Stimulated activated CD4-positive, alpha-beta T cell treated with anti-CD3 and anti-CD28 coated beads, Interleukin-4, amount 100 ng/mL, for 1 hour (primary cell): ENCODE measurements around the gene SRRM1.
A peak's percentile ranks its signal among the peaks of the same experiment; 100 is the strongest.

Experiments used
- DNase-seq: peaks from one replicate; pipeline ENCODE4 v3.0.0-alpha.2; 2020

SRRM1 gene, protein sequence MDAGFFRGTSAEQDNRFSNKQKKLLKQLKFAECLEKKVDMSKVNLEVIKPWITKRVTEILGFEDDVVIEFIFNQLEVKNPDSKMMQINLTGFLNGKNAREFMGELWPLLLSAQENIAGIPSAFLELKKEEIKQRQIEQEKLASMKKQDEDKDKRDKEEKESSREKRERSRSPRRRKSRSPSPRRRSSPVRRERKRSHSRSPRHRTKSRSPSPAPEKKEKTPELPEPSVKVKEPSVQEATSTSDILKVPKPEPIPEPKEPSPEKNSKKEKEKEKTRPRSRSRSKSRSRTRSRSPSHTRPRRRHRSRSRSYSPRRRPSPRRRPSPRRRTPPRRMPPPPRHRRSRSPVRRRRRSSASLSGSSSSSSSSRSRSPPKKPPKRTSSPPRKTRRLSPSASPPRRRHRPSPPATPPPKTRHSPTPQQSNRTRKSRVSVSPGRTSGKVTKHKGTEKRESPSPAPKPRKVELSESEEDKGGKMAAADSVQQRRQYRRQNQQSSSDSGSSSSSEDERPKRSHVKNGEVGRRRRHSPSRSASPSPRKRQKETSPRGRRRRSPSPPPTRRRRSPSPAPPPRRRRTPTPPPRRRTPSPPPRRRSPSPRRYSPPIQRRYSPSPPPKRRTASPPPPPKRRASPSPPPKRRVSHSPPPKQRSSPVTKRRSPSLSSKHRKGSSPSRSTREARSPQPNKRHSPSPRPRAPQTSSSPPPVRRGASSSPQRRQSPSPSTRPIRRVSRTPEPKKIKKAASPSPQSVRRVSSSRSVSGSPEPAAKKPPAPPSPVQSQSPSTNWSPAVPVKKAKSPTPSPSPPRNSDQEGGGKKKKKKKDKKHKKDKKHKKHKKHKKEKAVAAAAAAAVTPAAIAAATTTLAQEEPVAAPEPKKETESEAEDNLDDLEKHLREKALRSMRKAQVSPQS

DNA sequence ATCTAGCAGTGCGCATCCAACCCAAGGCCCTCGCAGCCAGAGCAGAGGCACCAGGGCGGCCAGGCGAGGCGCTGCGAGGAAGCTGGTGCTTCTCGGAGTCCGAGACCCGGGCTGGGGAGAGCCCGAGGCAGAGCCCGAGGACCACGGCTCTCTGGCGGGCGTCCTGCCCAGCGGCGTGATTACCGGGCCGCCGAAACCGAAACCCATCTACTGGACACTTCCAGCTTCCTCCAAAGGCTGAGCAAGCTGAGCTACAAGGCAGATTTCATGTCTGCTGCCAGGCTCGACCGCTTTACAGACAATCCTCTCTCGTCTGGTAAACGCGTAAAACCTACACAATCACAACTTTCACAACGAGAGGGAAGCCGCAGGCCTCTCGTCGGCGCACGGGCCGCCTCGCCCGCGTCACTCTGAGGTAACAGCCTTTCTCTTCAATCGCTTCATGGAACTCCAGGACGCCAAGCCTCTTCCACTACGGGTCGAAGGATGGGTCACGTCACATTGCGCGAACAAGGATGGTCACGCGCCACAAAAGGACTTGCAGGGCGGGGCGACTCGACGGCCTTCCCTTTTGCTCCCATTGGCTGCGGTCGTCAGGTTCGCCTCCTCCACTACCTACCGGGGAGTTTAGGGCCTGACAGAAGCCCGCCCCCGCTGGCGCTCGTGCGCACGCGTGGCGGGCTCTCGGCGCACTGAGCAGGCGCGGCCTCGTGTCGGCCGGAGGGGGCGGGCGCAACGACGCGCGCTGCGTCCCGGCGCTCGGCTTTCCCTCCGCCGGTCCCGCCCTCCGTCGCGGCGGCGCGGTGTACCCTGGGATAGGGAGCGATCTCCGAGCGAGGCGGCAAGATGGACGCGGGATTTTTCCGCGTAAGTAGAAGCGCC, at the start of gene SRRM1:
SRRM1 (plus strand) TSS at position 822 of the 882 bp plus-strand sequence; CDS start at position 847, 25 bp downstream.
- DNase-seq, result peak; percentile 96

DNA sequence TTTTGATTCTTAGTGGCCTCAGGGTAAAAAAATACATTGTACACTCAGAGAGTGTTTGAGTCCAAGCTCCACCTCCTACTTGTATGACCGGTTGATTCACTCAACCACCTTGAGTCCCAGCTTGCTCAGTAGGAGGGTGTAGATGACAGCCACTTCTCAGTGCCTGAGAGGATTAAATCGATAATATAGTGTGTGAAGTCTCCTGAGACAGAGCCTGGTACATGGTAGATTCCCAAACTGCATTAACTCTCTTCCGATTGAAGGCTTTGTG, 48.8 kb upstream of the SRRM1 start:
- DNase-seq, result no peak

DNA sequence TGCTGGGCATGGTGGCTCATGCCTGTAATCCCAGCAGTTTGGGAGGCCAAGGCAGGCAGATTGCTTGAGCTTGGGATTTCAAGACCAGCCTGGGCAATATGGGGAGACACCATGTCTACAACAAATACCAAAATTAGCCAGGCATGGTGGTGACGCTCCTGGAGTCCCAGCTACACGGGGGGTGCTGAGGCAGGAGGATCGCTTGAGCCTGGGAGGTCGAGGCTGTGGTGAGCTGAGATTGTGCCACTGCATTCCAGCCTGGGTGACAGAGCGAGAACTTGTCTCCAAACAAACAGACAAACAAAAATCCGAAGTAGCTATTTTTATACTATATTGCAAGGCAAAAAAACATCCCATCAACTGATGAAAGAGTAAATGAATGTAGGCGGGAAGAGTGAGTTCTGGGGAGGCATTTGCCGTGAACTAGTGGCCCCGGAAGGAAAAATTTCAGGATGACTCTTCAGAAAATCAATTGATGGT, 46.7 kb upstream of the SRRM1 start:
- no peak for DNase-seq

DNA sequence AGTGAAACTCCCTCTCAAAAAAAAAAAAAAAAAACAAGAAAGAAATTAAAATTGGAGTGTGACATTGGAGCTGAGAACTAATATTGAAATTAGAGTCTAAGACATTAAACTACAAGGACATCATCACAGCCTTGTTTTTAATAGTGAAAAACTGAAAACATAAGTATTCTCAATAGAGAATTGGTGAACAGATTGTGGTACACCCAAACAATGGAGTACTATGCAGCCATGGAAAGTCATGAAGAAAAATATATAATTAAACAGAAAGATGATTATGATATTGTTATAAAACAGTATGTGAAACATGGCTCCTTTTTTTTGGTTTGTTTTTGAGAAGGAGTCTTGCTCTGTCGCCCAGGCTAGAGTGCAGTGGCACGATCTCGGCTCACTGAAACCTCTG, 43.8 kb upstream of the SRRM1 start:
- DNase-seq, result no peak

DNA sequence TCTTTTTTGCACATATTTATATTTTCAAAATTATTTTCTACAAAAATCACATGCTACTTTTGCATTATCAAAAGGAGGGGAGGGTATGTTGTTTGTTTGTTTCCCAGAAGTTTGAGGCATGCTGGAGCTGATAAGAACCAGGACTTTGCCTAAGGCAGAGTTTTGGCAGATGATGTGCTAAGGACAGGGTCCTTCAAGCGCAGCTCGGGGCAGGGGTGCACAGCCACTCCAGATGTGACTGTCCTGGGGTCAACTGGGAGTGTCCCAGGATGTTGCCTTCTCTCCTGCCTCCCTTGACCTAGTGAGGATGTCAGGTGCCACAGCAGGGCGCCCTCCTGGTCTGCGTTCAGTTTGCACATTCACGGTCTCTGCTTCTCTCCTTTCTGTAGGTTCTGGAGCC, 42.6 kb upstream of the SRRM1 start:
- DNase-seq, result no peak

DNA sequence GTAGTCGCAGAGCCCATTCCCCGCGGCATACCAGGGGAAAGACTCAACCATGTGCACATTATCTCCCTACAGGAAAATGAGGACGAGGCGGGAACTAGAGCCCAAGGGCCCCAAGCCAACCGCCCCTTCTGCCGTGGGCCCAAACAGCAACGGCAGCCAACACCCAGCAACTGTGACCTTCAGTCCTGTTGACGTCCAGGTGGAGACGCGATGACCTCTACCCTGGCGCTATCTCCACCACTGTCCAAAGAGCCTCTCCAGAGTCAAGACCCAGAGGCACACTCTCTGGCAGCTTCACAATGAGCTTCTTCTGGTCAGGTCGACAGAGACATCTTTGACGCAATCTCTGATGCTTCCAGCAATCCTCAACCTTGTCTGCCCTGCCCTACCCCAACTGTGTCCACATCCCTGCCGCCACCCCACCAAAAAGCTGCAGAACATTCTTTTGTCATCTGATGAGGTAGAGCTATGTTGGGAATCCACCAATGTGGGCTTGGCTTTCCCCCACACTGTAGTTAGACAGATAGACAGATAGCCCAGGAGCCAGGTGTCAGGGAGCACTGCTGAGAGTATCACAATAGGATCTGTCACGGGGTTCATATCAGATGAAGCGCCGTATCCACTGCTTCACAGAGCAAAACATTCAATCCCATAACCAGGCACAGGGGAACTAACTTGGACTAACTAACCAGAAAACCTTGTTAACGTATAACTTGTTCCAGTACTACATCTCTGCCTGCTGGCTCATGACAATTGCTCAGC, 37.4 kb upstream of the SRRM1 start:
- DNase-seq, result no peak

DNA sequence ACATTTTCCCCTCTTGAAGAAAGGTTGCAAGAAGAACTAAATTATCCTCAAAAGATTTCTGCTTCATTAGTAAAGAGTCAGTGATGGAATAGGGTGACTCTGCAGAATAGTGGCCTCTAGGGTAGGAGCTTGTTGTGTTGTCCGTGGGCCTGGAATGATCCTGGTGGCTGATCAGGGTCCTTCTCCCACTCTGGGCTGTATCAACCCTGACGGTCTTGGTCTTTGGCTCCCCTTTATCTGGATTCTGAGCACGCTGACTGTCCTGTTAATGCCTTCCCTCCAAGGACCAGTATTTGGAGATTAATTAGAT, 36.9 kb upstream of the SRRM1 start:
- DNase-seq, result no peak

DNA sequence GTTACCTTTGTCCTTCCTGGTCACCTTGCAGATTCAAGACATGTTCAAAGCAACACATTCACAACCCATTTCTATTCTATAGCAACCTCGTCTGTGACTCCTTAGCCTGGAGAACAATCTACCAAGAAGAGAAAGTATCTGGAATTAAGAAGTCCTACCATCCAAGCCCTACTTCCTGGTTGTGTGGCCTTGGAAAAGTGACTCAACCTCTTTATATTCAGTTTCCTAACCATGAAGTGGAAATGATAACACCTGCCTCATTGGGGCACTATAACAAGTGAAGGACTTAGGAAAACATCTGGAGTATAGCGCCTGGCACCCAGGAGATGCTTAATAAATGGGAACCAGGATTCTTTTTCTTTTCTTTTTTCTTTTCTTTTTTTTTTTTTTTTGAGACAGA, 36.5 kb upstream of the SRRM1 start:
- no peak for DNase-seq

DNA sequence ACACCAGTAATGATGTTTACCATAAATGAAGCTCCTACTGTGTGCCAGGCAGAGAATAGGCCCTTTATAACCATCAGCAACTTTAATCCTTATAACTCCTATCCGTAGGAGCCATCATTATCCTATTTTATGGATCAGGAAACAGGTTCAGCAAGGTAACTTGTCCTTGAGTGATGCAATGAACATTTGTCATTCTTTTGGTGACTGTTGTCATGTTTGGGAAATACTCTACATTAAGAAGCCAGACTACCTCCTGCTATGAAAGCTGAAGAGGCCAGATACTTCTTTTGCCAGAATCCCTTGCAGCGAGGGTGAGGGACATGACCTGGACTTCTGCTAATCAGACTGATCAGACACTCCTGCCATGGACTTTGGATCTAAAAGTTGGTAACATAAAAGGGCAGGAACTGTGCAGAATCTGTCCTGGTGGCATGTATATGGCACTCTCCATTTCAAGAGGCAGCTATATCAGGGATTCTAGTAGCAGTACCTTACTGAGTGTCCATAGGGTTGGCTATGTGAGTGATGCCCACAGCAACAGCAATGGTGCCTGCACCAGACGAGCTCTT, 33.1 kb upstream of the SRRM1 start:
- DNase-seq, result no peak

DNA sequence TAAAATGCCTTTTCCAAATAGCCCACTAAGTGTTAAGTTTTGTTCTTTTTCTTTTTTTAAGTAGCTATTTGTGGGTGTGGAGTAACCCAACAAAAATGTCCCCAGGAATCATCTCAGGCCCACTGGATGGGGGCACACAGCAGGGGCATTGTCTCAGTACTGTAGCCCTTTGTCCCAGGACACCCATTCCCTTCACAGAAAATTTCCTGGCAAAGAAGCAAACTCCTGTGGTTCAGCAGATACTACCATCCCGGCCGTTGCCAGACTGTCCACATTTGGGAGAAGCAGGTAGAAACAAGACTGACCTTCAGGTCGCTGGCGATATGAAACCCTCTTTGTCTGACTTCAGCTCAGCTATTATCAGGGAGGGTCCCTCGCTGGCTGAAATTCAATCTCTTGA, 23.7 kb upstream of the SRRM1 start:
- no peak for DNase-seq

DNA sequence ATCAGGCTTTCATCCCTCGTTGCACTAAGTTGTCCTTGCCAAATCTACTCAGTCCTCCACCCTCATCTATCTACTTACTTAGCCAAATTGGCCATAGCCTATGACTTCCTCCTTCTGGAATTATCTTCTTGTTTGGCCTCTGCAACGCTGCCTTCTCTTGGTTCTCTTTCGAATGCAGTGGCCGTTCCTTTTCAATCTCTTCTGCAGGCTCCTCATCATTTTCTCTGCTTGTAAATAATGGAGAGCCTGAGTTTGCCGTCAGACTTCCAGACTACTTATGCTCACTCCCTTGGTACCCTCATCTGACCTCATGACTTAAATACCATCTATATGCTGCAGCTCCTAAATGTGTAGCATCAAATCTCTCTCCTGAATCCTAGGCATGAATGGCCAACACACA, 22.4 kb upstream of the SRRM1 start:
- DNase-seq, result no peak

DNA sequence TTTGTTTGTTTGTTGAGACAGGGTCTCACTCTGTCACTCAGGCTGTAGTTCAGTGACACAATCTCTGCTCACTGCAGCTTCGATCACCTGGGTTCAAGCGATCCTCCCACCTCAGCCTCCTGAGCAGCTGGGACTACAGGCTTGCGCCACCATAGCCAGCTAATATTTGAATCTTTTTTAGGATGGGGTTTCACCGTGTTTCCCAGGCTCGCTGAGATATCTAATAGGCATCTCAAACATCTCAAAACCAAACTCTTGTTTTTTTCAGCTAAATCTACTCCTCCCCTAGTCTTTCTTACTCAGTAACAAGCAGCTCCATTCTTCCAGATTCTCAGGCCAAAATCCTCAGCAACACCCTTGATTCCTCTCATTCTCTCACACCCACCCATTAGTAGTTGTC, 22.0 kb upstream of the SRRM1 start:
- no peak for DNase-seq

DNA sequence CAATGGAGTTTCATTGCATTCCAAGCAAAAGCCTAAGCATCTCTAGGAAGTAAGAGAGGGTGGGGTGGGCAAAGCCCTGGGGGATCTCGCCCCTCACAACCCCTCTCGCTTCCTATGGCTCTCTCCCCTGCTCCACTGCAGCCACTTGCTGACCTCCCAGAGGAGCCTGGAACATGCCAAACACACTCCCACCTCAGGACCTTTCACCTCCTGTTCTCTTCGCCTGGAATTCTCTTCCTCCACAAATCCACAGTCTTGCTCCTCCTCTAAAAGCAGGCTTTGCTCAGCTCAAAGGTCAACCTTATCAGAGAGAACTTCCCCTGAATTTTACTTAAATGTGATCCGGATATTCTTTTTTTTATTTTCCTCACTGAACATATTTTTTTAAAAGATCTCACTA, 20.9 kb upstream of the SRRM1 start:
- no peak for DNase-seq

DNA sequence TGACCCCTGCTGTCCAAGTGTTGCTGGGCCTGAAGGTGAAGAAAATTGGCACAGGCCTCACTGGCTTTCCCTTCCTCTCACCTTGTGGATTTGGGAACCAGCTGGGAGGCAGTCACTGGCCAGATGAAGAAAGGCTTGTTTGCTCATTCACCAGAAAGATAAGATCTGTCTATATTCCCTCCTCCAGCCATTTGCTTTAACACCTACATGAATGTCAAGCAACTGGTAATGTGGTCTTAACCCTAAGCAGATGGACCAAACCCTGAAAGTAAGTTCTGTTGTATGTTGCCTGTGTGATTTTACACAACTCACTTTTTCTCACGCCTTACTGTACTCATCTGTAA, 10.3 kb upstream of the SRRM1 start:
- no peak for DNase-seq

DNA sequence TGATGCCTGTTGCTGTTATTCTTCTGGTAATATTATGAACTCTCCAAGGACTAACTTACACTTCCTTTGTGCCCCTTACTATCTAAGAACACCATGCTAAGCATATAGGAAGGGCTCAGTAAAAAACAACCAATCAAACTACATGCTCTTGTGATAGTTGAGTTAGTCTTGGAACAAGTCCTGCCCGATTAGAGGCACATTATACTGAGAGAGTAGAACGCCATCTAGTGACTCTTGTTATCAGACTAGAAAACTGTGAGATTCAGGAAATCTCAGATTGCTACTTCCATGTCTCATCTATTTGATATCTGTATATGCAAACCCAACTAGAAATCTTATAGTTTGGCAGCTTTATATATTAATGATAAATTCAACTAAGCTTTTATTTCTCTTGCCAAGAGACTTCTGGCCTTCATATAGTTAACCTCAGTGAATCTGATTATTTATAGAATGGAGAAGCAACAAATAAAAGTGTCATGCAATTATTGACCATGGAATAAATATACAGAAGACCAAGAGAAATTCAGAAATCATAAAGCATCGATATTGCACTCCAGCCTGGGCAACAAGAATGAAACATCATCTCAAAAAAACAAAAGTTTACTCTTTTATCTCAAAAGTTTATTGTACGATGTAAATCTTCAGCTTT, 7.8 kb upstream of the SRRM1 start:
- no peak for DNase-seq

DNA sequence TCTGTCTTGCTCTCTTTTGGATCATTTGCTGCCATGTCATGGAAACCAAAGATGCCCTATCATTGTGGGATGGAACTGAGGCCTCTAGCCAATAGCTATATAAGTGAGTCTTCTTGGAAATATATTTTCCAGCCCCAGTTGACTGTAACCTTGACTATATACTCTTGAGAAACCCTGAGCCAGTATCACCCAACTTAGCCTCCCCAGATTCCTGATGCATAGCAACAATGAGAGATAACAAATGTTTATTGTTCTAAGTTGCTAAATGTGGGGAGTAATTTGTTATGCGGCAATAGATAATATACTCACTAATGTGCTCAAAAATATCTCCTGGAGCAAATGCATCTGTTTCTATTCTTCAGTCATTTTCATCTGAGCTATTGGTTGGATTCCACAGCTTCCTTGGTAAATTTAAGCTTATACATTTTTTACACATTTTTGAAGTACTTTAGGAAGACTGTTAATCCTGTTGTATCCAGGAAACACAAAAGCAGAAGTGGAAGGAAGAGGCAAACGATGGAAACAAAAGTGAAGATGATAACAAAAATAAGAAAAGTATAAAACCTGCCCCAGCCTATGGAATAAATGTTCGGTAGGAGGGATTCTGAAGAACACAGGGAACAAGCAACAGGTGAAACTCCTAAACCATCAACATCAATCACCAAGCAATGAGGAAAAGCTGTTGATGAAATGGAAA, 6.3 kb upstream of the SRRM1 start:
- no peak for DNase-seq

DNA sequence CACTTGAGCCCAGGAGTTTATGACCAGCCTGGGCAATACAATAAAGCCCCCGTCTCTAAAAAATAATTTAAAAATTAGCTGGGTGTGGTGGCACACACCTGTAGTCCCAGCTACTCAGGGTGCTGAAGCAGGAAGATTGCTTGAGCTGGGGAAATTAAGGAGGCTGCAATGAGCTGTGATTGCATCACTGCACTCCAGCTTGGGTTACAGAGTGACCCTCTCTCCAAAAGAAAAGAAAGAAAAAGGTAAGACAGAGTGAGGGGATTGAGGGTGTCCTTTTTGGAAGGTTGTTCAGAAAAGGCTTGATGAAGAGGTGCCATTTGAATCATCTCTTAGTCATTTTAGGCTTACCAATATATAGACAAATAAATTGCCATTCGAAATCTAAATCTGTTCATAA, 4.0 kb upstream of the SRRM1 start:
- no peak for DNase-seq

DNA sequence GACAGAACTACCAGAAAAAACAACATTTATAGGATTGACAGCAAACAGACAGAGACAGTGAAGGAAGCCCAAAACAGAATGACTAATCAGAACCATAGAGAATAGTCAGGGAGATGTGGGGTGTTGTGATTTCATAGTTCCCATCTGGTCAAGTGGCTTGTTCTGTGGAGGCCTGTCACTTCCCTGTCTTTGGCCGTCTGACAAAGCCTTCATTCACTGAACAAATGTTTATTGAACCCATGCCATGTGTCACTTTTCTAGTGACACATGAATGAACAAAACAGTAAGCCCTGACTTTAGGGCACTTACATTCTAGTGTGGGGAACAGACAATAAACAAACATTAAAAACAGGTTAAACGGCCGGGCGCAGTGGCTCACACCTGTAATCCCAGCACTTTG, 3.2 kb upstream of the SRRM1 start:
- no peak for DNase-seq

DNA sequence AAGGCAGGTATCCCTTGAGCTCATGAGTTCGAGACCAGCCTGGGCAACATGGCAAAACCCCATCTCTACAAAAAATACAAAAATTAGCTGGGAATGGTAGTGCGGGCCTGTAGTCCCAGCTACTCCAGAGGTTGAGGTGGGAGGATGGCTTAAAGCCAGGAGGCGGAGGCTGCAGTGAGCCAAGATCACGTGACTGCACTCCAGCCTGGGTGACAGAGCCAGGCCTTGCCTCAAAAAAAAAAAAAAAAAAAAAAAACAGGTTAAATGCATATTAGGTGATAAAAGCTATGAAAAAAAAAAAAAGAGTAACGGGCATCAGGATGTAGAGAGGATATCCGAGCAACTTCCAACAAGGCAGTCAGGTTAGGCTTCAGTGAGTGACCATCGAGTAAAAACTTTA, 2.8 kb upstream of the SRRM1 start:
- no peak for DNase-seq

DNA sequence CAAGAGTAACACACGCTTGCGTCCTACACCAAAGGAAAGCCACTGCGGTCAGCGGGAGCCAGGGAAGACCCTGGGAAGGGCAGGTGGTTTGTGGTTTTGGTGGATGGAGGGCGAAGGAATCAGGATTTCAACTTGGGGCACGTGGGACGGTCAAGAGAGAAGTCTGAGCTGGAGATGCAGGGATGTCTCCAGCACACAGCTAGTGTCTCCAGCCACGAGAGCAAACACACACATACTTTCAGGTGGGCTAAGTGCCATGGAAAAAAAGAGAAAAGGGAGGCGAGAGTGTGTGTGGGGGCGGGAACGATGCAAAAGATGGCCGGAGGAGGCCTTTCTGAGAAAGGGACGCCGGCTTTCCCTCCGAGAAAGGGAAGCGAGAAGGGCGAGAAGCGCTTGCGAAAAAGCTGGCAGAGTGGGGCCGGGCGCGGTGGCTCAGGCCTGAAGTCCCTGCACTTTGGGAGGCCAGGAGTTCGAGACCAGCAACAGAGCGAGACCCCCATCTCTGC, 1.4 kb upstream of the SRRM1 start:
- DNase-seq, result peak; percentile 28
